ENCODE results near the gene UXS1.
A peak's percentile ranks its signal among the peaks of the same experiment; 100 is the strongest.

Gene UXS1

GRCh38 chr2:106129150-106129549, 65.0 kb downstream of the UXS1 start:
- no peak for DNase-seq

GRCh38 chr2:106127776-106128268, 66.3 kb downstream of the UXS1 start:
- no peak for DNase-seq

- peak; percentile 47 for DNase-seq
Observed at GRCh38 chr2:106127282-106127771, 66.8 kb downstream of the UXS1 start.

- no peak for DNase-seq
Observed at GRCh38 chr2:106126705-106127281, 67.3 kb downstream of the UXS1 start.

GRCh38 chr2:106126295-106126694, 67.8 kb downstream of the UXS1 start:
- DNase-seq = no peak

- no peak for DNase-seq
Observed at GRCh38 chr2:106124905-106125549, 69.1 kb downstream of the UXS1 start.

- DNase-seq = no peak
Observed at GRCh38 chr2:106124106-106124756, 69.9 kb downstream of the UXS1 start.

- DNase-seq = no peak
Observed at GRCh38 chr2:106122157-106122556, 71.9 kb downstream of the UXS1 start.

- no peak for DNase-seq
Observed at GRCh38 chr2:106120432-106120831, 73.7 kb downstream of the UXS1 start.

GRCh38 chr2:106119074-106119473, 75.0 kb downstream of the UXS1 start:
- DNase-seq = no peak

GRCh38 chr2:106117882-106118684, 76.0 kb downstream of the UXS1 start:
- DNase-seq = no peak

GRCh38 chr2:106117347-106117746, 76.8 kb downstream of the UXS1 start:
- DNase-seq = no peak

- no peak for DNase-seq
Observed at GRCh38 chr2:106116248-106116647, 77.9 kb downstream of the UXS1 start.

GRCh38 chr2:106115665-106116064, 78.4 kb downstream of the UXS1 start:
- DNase-seq = no peak

GRCh38 chr2:106115250-106115649, 78.9 kb downstream of the UXS1 start:
- peak; percentile 80 for DNase-seq

GRCh38 chr2:106114166-106114565, 79.9 kb downstream of the UXS1 start:
- DNase-seq = no peak

- DNase-seq = no peak
Observed at GRCh38 chr2:106113361-106113966, 80.6 kb downstream of the UXS1 start.

GRCh38 chr2:106111882-106112571, 82.1 kb downstream of the UXS1 start:
- DNase-seq = no peak

- no peak for DNase-seq
Observed at GRCh38 chr2:106109675-106110424, 84.3 kb downstream of the UXS1 start.

GRCh38 chr2:106108791-106109190, 85.3 kb downstream of the UXS1 start:
- DNase-seq = no peak

- DNase-seq = peak; percentile 39
Observed at GRCh38 chr2:106108351-106108750, 85.8 kb downstream of the UXS1 start.

Data from fibroblast of upper back skin (primary cell).